Activated CD8-positive, alpha-beta T cell treated with anti-CD3 and anti-CD28 coated beads for 36 hours (primary cell): Measurements from ENCODE around the gene TCF7L2. TPM values are rescaled to one million over a fixed set of nuclear protein-coding genes. Genes with fewer than 3 reads are reported as not detected.

Source experiments
- ATAC-seq: fragments of 200-7000 bp; cut with Tn5 transposase; one replicate; pipeline ENCODE4 v1.10.0; 2021; ENCODE audit warnings: mild to moderate bottlenecking, moderate library complexity
- CTCF ChIA-PET: fragments of 350-600 bp; sonication (Branson Sonifier 250); formaldehyde crosslinking; loops from one replicate; lab custom pipeline; 2021; ENCODE audit warnings: antibody characterized with exemption; lab: Charles Lee
- POLR2A ChIA-PET: fragments of 350-600 bp; sonication (Branson Sonifier 250); formaldehyde crosslinking; loops from one replicate; lab custom pipeline; 2021; ENCODE audit warnings: antibody characterized with exemption; lab: Charles Lee
- DNase-seq: peaks from one replicate; pipeline ENCODE4 v3.0.0-alpha.2; 2020
- H3K27ac Mint-ChIP-seq: one replicate; pipeline ENCODE4 v1.8.0; 2021; ENCODE audit warnings: mild to moderate bottlenecking, mixed read lengths
- H3K27me3 Mint-ChIP-seq: one replicate; pipeline ENCODE4 v1.8.0; 2021; ENCODE audit warnings: mixed read lengths
- H3K36me3 Mint-ChIP-seq: one replicate; pipeline ENCODE4 v1.8.0; 2021; ENCODE audit warnings: low read depth, mixed read lengths
- H3K4me1 Mint-ChIP-seq: one replicate; pipeline ENCODE4 v1.8.0; 2021; ENCODE audit warnings: low read depth, mixed read lengths
- H3K4me3 Mint-ChIP-seq: one replicate; pipeline ENCODE4 v1.8.0; 2021; ENCODE audit warnings: mild to moderate bottlenecking, moderate library complexity, mixed read lengths
- H3K9me3 Mint-ChIP-seq: one replicate; pipeline ENCODE4 v1.8.0; 2021; ENCODE audit warnings: mixed read lengths
- intact Hi-C: fragments of 100-400 bp; cut with micrococcal nuclease; formaldehyde crosslinking; loops from one replicate; pipeline ENCODE4 v1.10.0; 2022
- total RNA-seq, 2 experiments: library from RNA; stranded (reverse); gene quantifications; one replicate each; pipeline ENCODE4 v1.2.3, GENCODE V29; 2021
- TF ChIP-seq, protein P1 (sequence below): fragments of 200-600 bp; IDR thresholded peaks from one replicate; pipeline ENCODE4 v1.8.0; 2022; ENCODE audit warnings: antibody characterized with exemption, mild to moderate bottlenecking

The TCF7L2 gene
- total RNA-seq, 2 experiments from 2014 or later: 1.5 to 1.6 TPM

DNA sequence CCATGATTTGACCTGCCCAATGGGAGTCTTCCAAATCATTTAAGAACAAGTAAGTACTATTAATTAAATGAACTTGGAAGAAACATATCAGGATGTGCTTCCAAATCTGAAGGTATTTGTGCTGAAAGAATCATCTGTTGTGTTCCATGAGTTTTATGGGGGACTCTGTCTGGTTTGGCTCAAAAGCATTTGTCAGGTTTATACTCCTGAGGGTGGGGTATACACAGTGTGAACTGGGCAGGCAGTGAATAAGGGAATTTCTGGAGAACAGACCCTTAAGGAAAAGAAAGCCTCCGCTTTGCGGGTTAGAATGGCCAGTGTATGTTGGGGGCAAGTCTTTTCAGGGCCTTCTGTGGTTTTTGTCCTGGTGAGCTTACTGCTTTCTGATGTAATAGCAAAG, 29.9 kb downstream of the TCF7L2 start:
- H3K4me3 Mint-ChIP-seq: no peak overlapping the region
- ATAC-seq: no peak
- ChIA-PET POLR2A (no interaction called here), CTCF (no interaction called here)
- H3K27ac Mint-ChIP-seq: no peak overlapping the region
- peaks cover 3% of the 10 kb centered on the region for H3K36me3 Mint-ChIP-seq
- H3K4me1 Mint-ChIP-seq: peaks cover 14% of the 10 kb centered on the region
- no peaks in the 10 kb centered on the region for H3K9me3 Mint-ChIP-seq
- peaks cover 57% of the 10 kb centered on the region for H3K27me3 Mint-ChIP-seq
- intact Hi-C loops: loop anchor here (2.0 kb wide), 2 partner anchors 29 to 115 kb away; partner anchors contain the start of gene TCF7L2
- no peak for DNase-seq
- TF ChIP-seq, protein P1, sequence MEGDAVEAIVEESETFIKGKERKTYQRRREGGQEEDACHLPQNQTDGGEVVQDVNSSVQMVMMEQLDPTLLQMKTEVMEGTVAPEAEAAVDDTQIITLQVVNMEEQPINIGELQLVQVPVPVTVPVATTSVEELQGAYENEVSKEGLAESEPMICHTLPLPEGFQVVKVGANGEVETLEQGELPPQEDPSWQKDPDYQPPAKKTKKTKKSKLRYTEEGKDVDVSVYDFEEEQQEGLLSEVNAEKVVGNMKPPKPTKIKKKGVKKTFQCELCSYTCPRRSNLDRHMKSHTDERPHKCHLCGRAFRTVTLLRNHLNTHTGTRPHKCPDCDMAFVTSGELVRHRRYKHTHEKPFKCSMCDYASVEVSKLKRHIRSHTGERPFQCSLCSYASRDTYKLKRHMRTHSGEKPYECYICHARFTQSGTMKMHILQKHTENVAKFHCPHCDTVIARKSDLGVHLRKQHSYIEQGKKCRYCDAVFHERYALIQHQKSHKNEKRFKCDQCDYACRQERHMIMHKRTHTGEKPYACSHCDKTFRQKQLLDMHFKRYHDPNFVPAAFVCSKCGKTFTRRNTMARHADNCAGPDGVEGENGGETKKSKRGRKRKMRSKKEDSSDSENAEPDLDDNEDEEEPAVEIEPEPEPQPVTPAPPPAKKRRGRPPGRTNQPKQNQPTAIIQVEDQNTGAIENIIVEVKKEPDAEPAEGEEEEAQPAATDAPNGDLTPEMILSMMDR: no peak

DNA sequence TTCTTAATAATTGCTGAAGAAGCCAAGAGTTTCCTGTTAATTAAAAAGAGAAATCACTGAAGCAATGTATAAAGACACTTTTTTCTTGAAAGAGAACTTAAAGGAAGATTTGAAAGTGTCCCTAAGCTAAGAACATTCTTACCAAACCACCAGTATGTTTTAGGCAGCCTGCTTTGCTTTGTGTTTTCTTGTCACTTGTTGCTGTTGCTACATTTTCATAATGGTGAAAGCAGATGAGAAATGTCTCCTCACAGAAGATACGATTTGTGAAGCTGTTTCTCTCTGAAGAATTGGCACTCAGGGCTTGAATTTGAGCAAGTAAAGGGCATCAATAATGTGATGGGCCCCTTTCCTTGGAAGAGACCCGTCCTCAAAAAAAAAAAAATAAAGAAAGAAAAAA, 30.9 kb downstream of the TCF7L2 start:
- Mint-ChIP-seq H3K9me3 (no peaks in the 10 kb centered on the region), H3K27ac (no peak overlapping the region), H3K4me3 (no peak overlapping the region), H3K4me1 (peaks cover 20% of the 10 kb centered on the region), H3K27me3 (peaks cover 57% of the 10 kb centered on the region), H3K36me3 (peaks cover 3% of the 10 kb centered on the region)
- intact Hi-C loops: loop anchor here (2.0 kb wide), 2 partner anchors 30 to 114 kb away; partner anchors contain the start of gene TCF7L2
- CTCF ChIA-PET: no interaction called here
- POLR2A ChIA-PET: interaction anchor here (1.0 kb wide), 1 partner anchor 9 kb away, joined by 3 read pairs; no protein-coding TSS in a partner anchor
- ATAC-seq (no peak), DNase-seq (no peak)
- TF ChIP-seq, protein P1: no peak

DNA sequence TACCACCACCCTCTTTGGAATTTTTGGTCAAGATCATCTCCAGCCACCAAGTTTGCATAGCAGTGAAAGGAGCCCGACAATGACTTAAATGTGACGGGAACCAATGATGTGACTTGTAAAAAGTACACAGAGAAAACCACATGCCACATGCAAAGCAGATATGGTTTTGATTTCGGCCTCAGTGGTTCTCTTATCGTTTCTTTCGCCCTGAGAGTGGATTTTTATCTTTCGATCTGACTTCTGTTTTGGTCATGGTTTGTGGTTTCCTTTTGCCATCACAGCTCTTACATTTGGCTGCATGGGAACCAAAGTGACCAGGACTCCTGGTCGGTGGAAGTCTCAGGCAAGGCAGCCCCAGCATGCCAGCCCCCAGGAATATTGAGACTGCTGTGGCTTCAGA, 31.5 kb downstream of the TCF7L2 start:
- DNase-seq: peak; percentile 77
- ChIA-PET CTCF (no interaction called here), POLR2A (interaction anchor here (1.0 kb wide), 1 partner anchor 10 kb away, joined by 3 read pairs; no protein-coding TSS in a partner anchor)
- no peaks in the 10 kb centered on the region for H3K9me3 Mint-ChIP-seq
- peaks cover 3% of the 10 kb centered on the region for H3K36me3 Mint-ChIP-seq
- no peak overlapping the region for H3K27ac Mint-ChIP-seq
- peaks cover 26% of the 10 kb centered on the region for H3K4me1 Mint-ChIP-seq
- peak; percentile 69 for ATAC-seq
- TF ChIP-seq, protein P1: no peak
- no peak overlapping the region for H3K4me3 Mint-ChIP-seq
- peaks cover 58% of the 10 kb centered on the region for H3K27me3 Mint-ChIP-seq
- intact Hi-C loops: loop anchor here (2.0 kb wide), 2 partner anchors 31 to 113 kb away; partner anchors contain the start of gene TCF7L2

DNA sequence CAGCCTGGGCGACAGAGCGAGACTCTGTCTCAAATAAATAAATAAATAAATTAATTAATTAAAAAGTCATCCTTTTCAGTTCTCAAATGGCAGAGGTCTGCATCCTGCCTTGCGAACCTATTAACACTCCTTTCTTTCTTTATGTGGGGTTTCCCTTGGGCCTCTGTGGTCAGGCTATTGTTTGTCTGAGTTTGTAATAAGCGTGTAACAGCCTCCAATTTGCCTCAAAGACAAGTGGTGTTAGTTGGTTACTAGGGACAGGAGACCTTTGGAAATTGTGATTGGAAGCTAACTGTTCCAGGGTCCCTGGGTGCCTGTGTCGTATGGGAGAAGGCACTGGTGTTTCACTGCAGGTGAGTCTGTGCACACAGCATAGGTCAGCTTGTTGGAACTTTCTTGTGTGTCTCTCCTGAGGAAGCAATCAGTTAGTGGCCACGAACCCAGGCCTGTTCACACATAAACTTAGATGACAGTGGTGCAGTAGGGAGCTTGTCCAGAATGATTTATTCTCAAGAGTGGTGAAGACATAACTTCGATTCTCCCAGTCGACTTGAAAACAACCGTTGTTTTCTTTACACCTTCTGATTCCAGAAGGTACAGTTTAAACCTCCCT, 33.5 kb downstream of the TCF7L2 start:
- POLR2A ChIA-PET: no interaction called here
- TF ChIP-seq, protein P1: no peak
- H3K9me3 Mint-ChIP-seq: no peaks in the 10 kb centered on the region
- intact Hi-C loops: no loop called here
- CTCF ChIA-PET: no interaction called here
- H3K27ac Mint-ChIP-seq: no peak overlapping the region
- H3K36me3 Mint-ChIP-seq: no peaks in the 10 kb centered on the region
- no peak overlapping the region for H3K4me3 Mint-ChIP-seq
- peaks cover 32% of the 10 kb centered on the region for H3K4me1 Mint-ChIP-seq
- peaks cover 60% of the 10 kb centered on the region for H3K27me3 Mint-ChIP-seq
- DNase-seq (no peak), ATAC-seq (no peak)

DNA sequence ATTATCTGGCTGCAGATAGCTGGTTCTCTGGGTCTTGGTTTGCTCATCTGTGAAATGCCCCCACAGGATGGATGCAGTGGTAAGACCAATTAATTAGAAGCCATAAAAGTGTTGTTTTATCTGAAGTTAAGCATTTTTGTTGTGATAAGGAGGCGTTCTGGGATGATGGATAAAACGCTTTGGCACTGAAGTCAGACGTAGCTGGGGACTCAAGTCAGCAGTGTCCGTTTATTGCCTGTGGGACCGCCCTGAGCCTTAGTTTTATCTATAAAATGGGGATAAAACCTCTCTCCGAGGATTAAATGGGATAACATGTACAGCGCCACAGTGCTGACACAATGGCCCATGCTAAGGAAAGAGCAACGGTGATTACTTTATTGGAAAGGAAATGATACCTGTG, 34.7 kb downstream of the TCF7L2 start:
- Mint-ChIP-seq H3K9me3 (no peaks in the 10 kb centered on the region), H3K36me3 (no peaks in the 10 kb centered on the region), H3K4me3 (no peak overlapping the region), H3K27me3 (peaks cover 63% of the 10 kb centered on the region), H3K27ac (no peak overlapping the region), H3K4me1 (peaks cover 32% of the 10 kb centered on the region)
- no peak for ATAC-seq
- CTCF ChIA-PET: no interaction called here
- POLR2A ChIA-PET: interaction anchor here (1.5 kb wide), 1 partner anchor 9 kb away, joined by 3 read pairs; no protein-coding TSS in a partner anchor
- TF ChIP-seq, protein P1: no peak
- DNase-seq: no peak
- intact Hi-C loops: no loop called here
